H1 (cell line): ENCODE data around the gene ACBD6. TPM values are rescaled to one million over a fixed set of nuclear protein-coding genes. Genes with fewer than 3 reads are reported as not detected.

Experiments
- RBBP5 ChIP-seq: IDR thresholded peaks from 2 replicates; pipeline ENCODE4 v1.7.1; 2012; ENCODE audit warnings: low read depth, mild to moderate bottlenecking, inconsistent platforms, low read length, moderate library complexity, borderline replicate concordance
- TAF1 ChIP-seq: IDR thresholded peaks from 2 replicates; pipeline ENCODE4 v1.6.1; 2011; ENCODE audit warnings: mild to moderate bottlenecking, low read depth, low read length
- USF2 ChIP-seq: IDR thresholded peaks from 2 replicates; pipeline ENCODE4 v1.6.1; 2011; ENCODE audit warnings: low read length, improper control_type of control experiment
- polyA plus RNA-seq, 7 experiments: library from polyadenylated mRNA; depleted of rRNA in 3 of 7; stranded (reverse) in 5 of 7; unstranded in 2 of 7; fragments of >200 nt in 5 of 7; fragments of 200-250 nt in 2 of 7; gene quantifications; 1 replicate in 5 of 7; 2 replicates in 1 of 7; 4 replicates in 1 of 7; pipeline versions ENCODE4 v1.2.1 to v1.2.3, GENCODE V29; 2011 to 2013; ENCODE audit warnings: missing spikeins in 2 of 7, mixed read lengths in 2 of 7
- total RNA-seq: library from RNA; stranded (reverse); fragmentation: NEBNext Ultra II Directional; extraction: Animal tissue kit (Norgen Biotek cat#: 25700); gene quantifications from 2 replicates; pipeline ENCODE4 v1.2.1, GENCODE V29; 2021

ACBD6 gene
- total and polyA plus RNA-seq, 2 of the 8 experiments (the other 6 are each of a cell fraction or from before 2014, with no cell fraction given) = 52.0 to 67.7 TPM

- TF ChIP-seq USF2 (no peak), TAF1 (no peak), RBBP5 (no peak)
Observed at GRCh38 chr1:180280617-180281016, 221.8 kb downstream of the ACBD6 start (continued).
